Osteocyte (in vitro differentiated cells): Measurements from ENCODE around the gene DEPDC1. TPM values are rescaled to one million over a fixed set of nuclear protein-coding genes. Genes with fewer than 3 reads are reported as not detected.
A peak's percentile ranks its signal among the peaks of the same experiment; 100 is the strongest.

Experiments used
- DNase-seq: peaks from one replicate; pipeline ENCODE4 v3.0.0; 2021; ENCODE audit warnings: mixed read lengths; ENCODE audit not compliant: unreplicated experiment; ENCODE audit errors: extremely low spot score
- H3K27ac Mint-ChIP-seq: one replicate; pipeline ENCODE4 v1.8.0; 2021; ENCODE audit warnings: mild to moderate bottlenecking, mixed read lengths; ENCODE audit not compliant: unreplicated experiment
- H3K27me3 Mint-ChIP-seq: one replicate; pipeline ENCODE4 v1.8.0; 2021; ENCODE audit warnings: mixed read lengths; ENCODE audit not compliant: unreplicated experiment
- H3K36me3 Mint-ChIP-seq: one replicate; pipeline ENCODE4 v1.8.0; 2021; ENCODE audit warnings: mixed read lengths; ENCODE audit not compliant: unreplicated experiment
- H3K4me1 Mint-ChIP-seq: one replicate; pipeline ENCODE4 v1.8.0; 2021; ENCODE audit warnings: mixed read lengths; ENCODE audit not compliant: unreplicated experiment
- H3K4me3 Mint-ChIP-seq: one replicate; pipeline ENCODE4 v1.8.0; 2021; ENCODE audit warnings: mild to moderate bottlenecking, moderate library complexity, mixed read lengths; ENCODE audit not compliant: unreplicated experiment
- H3K9me3 Mint-ChIP-seq: one replicate; pipeline ENCODE4 v1.8.0; 2021; ENCODE audit warnings: mixed read lengths; ENCODE audit not compliant: unreplicated experiment
- total RNA-seq: library from RNA; stranded (reverse); gene quantifications from 2 replicates; pipeline ENCODE4 v1.2.1, GENCODE V29; 2021
- TF ChIP-seq, protein P1 (sequence below): fragments of 200-600 bp; sonication (generic); IDR thresholded peaks from 2 replicates; pipeline ENCODE4 v1.5.0; 2021; ENCODE audit warnings: antibody characterized with exemption, mild to moderate bottlenecking, moderate library complexity

DEPDC1 gene
- total RNA-seq, 1 donor from 2014 or later: 4.9 TPM

DNA sequence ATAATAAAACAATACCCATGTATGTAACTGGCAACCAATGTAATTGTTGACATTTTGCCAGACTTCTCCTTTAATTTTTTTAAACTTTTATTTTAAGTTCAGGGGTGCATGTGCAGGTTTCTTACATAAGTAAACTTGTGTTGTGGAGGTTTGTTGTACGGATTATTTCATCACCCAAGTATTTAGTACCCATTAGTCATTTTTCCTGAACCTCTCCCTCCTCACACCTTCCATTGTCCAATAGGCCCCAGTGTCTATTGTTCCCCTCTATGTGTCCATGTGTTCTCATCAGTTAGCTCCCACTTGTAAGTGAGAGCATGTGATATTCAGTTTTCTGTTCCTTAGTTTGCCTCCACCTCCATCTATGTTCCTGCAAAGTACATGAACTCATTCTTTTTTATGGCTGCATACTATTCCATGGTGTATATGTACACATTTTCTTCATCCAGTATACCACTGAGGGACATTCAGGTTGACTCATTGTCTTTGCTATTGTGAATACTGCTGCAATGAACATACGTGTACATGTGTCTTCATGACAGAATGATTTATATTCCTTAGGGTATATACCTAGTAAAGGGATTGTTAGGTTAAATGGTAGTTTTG, 6.7 kb downstream of the DEPDC1 start:
- Mint-ChIP-seq H3K9me3 (no peaks in the 10 kb centered on the region), H3K4me1 (peaks cover 32% of the 10 kb centered on the region), H3K27me3 (no peaks in the 10 kb centered on the region), H3K27ac (no peak overlapping the region), H3K4me3 (no peak overlapping the region), H3K36me3 (no peaks in the 10 kb centered on the region)
- TF ChIP-seq, protein P1, sequence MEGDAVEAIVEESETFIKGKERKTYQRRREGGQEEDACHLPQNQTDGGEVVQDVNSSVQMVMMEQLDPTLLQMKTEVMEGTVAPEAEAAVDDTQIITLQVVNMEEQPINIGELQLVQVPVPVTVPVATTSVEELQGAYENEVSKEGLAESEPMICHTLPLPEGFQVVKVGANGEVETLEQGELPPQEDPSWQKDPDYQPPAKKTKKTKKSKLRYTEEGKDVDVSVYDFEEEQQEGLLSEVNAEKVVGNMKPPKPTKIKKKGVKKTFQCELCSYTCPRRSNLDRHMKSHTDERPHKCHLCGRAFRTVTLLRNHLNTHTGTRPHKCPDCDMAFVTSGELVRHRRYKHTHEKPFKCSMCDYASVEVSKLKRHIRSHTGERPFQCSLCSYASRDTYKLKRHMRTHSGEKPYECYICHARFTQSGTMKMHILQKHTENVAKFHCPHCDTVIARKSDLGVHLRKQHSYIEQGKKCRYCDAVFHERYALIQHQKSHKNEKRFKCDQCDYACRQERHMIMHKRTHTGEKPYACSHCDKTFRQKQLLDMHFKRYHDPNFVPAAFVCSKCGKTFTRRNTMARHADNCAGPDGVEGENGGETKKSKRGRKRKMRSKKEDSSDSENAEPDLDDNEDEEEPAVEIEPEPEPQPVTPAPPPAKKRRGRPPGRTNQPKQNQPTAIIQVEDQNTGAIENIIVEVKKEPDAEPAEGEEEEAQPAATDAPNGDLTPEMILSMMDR: no peak
- no peak for DNase-seq

DNA sequence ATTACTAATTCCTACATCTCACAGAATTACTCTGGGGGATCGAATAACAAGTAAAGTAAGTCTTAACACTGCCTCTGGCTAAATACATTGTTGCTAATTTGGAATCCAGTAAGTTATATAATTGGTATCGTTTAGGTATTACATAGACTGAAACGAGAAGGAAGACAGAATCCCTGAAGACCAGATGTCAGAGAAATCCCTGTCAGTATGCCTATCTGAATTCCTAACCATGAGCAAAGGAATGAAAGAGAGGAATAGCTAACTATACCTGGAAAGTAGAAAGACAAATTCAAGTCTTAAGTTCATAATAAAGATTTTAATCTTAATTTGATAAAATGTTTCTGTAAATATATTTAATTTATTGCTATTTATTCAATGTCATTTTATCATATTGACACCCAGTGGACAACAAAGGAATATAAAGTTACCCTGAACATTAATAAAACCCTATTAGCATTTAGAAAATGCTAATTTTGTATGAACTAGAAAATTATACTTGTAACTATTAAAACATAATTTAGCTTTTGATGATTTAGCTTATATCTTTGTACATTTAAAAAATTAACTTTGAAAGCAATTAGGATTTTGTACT, 11.4 kb downstream of the DEPDC1 start:
- Mint-ChIP-seq H3K9me3 (no peaks in the 10 kb centered on the region), H3K36me3 (no peaks in the 10 kb centered on the region)
- TF ChIP-seq, protein P1: no peak

DNA sequence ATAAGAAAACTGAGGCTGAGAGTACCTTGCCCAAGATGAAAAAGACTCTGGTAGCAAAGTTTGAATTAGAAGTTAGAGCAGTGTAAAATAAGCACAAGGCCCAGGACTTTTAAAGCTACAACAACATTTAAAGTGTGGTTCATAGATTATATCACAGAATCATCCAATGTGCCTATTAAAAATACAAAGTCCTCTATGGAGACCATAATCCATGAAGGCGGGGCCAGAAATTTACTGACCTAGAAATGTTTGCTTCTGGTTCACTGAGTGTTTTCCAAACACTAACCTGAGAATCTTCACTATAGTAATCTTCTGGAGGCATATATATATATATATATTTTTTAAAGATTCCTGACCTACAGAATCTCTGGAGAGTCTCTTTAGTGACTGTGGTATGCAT, 12.3 kb downstream of the DEPDC1 start:
- Mint-ChIP-seq H3K4me3 (no peak overlapping the region), H3K36me3 (no peaks in the 10 kb centered on the region), H3K27me3 (no peaks in the 10 kb centered on the region), H3K4me1 (peaks cover 14% of the 10 kb centered on the region), H3K27ac (no peak overlapping the region), H3K9me3 (no peaks in the 10 kb centered on the region)
- no peak for DNase-seq
- TF ChIP-seq, protein P1: no peak

More for the DNA sequence above, 11.4 kb downstream of the DEPDC1 start:
- Mint-ChIP-seq H3K27ac (peak overlapping the region; percentile 13), H3K4me3 (no peak overlapping the region), H3K4me1 (peaks cover 14% of the 10 kb centered on the region), H3K27me3 (no peaks in the 10 kb centered on the region)
- DNase-seq: no peak

DNA sequence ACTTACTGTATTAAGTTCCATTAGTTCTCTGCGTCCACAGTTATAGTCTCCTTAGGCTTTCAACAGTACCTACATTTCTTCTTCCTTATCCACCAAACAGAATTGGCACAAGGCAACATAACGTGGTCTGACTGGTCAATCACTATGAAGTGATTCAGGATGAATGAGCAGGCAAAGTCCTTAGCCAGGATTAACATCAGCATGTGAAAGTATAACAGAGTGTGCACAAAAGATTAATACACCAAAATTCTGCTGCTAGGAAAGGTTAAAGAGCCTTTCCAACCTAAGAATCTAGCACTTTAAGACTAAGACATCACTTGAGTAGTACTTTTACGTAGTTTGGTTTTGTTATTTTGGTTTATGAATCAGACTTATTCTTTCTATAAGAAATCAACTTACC, 15.8 kb downstream of the DEPDC1 start:
- H3K4me3 Mint-ChIP-seq: no peak overlapping the region
- no peaks in the 10 kb centered on the region for H3K9me3 Mint-ChIP-seq
- no peaks in the 10 kb centered on the region for H3K27me3 Mint-ChIP-seq
- TF ChIP-seq, protein P1: no peak
- peaks cover 5% of the 10 kb centered on the region for H3K36me3 Mint-ChIP-seq
- no peak overlapping the region for H3K27ac Mint-ChIP-seq
- peaks cover 5% of the 10 kb centered on the region for H3K4me1 Mint-ChIP-seq
- DNase-seq: no peak

DNA sequence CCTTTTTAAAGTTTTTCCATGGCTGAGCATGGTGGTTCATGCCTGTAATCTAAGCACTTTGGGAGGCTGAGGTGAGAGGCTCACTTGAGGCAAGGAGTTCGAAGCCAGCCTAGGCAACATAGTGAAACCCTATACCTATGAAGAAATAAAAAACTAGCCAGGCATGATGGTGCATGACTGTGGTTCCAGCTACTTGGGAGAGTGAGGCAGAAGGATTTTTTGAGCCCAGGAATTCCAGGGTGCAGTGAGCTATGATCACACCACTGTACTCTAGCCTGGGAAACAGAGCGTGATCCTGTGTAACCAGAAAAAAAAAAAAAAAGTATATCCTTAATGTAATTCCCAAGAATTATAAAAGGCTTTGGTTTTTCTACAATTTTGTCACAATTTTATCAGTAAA, 17.4 kb downstream of the DEPDC1 start:
- DNase-seq: no peak
- TF ChIP-seq, protein P1: no peak
- H3K27me3 Mint-ChIP-seq: no peaks in the 10 kb centered on the region
- H3K27ac Mint-ChIP-seq: no peak overlapping the region
- no peaks in the 10 kb centered on the region for H3K4me1 Mint-ChIP-seq
- no peak overlapping the region for H3K4me3 Mint-ChIP-seq
- H3K9me3 Mint-ChIP-seq: no peaks in the 10 kb centered on the region
- peaks cover 5% of the 10 kb centered on the region for H3K36me3 Mint-ChIP-seq
